HS-27A (cell line): ENCODE data around the gene NEO1.

Experiments used
- DNase-seq: peaks from one replicate; pipeline ENCODE4 v3.0.0-alpha.2; 2012; ENCODE audit warnings: low read depth, missing footprints

The NEO1 gene

GRCh38 chr15:73331501-73331900 lies 279.2 kb downstream of the NEO1 start:
- DNase-seq, result no peak

GRCh38 chr15:73331991-73332925 lies 280.0 kb downstream of the NEO1 start:
- no peak for DNase-seq

GRCh38 chr15:73333001-73333400 lies 280.7 kb downstream of the NEO1 start:
- DNase-seq, result no peak

GRCh38 chr15:73334086-73334485 lies 281.8 kb downstream of the NEO1 start:
- no peak for DNase-seq

- no peak for DNase-seq
Observed at GRCh38 chr15:73335026-73335425, 282.8 kb downstream of the NEO1 start.

GRCh38 chr15:73335471-73335870 lies 283.2 kb downstream of the NEO1 start:
- DNase-seq, result no peak

GRCh38 chr15:73336756-73337155 lies 284.5 kb downstream of the NEO1 start:
- no peak for DNase-seq

- no peak for DNase-seq
Observed at GRCh38 chr15:73337187-73337586, 284.9 kb downstream of the NEO1 start.

- no peak for DNase-seq
Observed at GRCh38 chr15:73338058-73338457, 285.8 kb downstream of the NEO1 start.

GRCh38 chr15:73338606-73339374 lies 286.5 kb downstream of the NEO1 start:
- no peak for DNase-seq

- DNase-seq, result no peak
Observed at GRCh38 chr15:73340502-73341192, 288.4 kb downstream of the NEO1 start.

GRCh38 chr15:73341886-73342600 lies 289.8 kb downstream of the NEO1 start:
- no peak for DNase-seq

- DNase-seq, result no peak
Observed at GRCh38 chr15:73344056-73344455, 291.8 kb downstream of the NEO1 start.

GRCh38 chr15:73345658-73346057 lies 293.4 kb downstream of the NEO1 start:
- no peak for DNase-seq

- no peak for DNase-seq
Observed at GRCh38 chr15:73346735-73347312, 294.6 kb downstream of the NEO1 start.

GRCh38 chr15:73349191-73349590 lies 296.9 kb downstream of the NEO1 start:
- no peak for DNase-seq

GRCh38 chr15:73352082-73352481 lies 299.8 kb downstream of the NEO1 start:
- no peak for DNase-seq

GRCh38 chr15:73353734-73354133 lies 301.5 kb downstream of the NEO1 start:
- DNase-seq, result no peak

- DNase-seq, result no peak
Observed at GRCh38 chr15:73354241-73354640, 302.0 kb downstream of the NEO1 start.
